HG02798 (cell line): ENCODE results near the gene SLC4A3.

Source experiments
- ATAC-seq: cut with Tn5 transposase; IDR thresholded peaks from one replicate; pipeline ENCODE4 v1.9.1; 2021; ENCODE audit warnings: mild to moderate bottlenecking; ENCODE audit not compliant: unreplicated experiment, poor library complexity

The SLC4A3 gene

GRCh38 chr2:219630770-219631405, 3.5 kb downstream of the SLC4A3 start:
- no peak for ATAC-seq

- no peak for ATAC-seq
Measured at GRCh38 chr2:219631406-219631891, 4.0 kb downstream of the SLC4A3 start.

DNA sequence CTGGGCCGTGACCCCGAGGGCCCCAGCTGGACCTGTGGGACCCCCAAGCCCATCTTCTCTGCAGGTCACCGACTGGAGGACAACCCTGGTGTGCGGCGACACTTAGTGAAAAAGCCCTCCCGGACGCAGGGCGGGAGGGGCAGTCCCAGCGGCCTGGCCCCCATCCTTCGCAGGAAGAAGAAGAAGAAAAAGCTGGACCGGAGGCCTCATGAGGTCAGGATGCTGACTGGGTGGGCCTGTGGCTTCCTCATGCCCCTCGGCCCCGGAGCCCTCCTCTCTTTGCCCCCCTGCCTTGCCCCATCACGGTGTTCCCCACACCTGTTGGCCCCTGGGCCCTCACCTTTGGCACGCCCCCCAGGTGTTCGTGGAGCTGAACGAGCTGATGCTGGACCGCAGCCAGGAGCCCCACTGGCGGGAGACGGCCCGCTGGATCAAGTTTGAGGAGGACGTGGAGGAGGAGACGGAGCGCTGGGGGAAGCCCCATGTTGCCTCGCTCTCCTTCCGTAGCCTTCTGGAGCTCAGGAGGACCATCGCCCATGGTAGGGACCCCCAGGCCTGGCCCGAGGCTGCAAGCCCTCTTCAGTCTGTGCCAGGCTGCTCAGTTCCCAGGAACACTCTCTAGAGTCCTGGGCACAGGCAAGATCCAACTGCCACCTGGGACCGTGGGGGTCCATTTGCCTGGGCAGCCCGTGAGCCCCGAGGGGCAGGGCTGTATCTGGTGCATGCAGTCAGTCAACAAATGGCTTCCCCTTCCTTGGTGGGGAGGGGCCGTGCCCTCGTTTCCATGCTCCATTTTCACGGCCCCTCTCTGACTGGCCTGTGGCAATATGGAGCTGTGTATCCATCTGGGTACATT, 4.7 kb downstream of the SLC4A3 start:
- ATAC-seq, result no peak

DNA sequence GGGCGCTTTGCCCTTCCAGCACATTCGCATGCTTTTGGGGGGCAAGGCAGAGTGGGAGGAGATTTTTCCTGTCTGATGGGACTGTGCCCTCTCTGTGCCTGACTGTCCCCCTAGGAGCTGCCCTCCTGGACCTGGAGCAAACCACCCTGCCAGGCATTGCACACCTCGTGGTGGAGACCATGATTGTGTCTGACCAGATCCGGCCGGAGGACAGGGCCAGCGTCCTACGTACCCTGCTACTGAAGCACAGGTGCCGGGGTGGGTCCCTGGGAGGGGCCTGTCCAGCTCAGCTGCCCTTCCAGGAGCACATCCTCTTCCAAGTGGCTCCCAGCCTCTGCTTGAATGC, 5.3 kb downstream of the SLC4A3 start:
- ATAC-seq, result no peak

- no peak for ATAC-seq
Measured at GRCh38 chr2:219633276-219634065, 6.0 kb downstream of the SLC4A3 start.

- ATAC-seq, result no peak
Measured at GRCh38 chr2:219634171-219634940, 6.9 kb downstream of the SLC4A3 start.

DNA sequence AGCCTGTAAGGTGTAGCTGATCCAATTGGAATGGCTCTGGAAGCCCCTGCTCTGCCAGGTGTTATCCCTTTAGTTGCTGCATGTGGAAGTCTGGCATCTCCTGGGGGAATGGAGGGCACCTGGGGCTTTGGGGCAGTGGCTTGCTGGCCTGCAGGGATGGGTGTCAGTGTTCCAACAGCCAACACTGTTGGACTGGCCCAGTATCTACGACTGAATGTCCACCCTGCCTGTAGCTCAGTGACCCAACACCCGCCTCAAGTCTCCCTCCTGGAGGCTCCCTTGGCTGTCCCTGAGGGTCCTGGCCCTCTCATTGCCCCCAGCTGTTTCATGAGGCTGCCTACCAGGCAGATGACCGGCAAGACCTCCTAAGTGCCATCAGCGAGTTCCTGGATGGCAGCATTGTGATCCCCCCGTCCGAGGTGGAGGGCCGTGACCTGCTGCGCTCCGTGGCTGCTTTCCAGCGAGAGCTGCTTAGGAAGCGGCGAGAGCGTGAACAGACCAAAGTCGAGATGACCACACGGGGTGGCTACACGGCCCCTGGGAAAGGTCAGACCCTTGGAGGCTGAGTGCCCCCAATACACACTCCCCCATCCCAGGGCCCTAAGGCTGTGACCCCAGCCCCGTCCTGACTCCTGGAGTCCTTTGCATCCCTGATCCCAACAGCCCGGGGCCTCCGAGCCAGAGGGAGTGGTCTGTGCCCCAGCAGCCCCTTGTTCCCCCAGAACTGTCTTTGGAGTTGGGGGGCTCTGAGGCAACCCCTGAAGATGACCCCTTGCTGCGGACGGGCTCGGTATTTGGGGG, 7.7 kb downstream of the SLC4A3 start:
- no peak for ATAC-seq

DNA sequence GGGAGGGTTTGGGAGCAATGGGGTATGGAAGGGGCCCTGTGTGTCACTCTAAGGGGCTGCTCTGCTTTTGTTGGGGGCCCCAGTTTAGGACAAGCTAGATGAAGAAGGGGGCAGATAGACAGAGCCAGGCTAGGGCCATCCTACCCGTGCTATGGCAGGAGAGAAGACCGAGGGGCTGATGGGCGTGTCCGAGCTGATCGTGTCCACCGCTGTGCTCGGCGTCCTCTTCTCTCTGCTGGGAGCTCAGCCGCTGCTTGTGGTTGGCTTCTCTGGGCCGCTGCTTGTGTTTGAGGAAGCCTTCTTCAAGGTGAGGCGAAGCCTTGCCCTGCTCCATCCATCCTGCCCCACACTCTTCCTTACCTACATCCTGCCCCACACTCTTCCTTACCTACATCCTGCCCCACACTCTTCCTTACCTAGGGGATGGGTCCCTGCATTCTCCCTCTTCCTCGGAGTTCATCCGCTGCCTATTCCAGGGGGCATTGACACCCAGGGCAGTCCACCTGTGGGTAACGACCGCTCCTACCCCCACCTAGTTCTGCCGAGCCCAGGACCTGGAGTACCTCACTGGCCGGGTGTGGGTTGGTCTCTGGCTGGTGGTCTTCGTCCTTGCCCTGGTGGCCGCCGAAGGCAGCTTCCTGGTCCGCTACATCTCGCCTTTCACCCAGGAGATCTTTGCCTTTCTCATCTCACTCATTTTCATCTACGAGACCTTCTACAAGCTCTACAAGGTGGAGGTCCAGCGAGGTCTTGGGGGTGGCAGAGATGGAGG, 8.9 kb downstream of the SLC4A3 start:
- no peak for ATAC-seq

GRCh38 chr2:219636941-219637841, 9.8 kb downstream of the SLC4A3 start:
- ATAC-seq, result no peak

- no peak for ATAC-seq
Measured at GRCh38 chr2:219637842-219638185, 10.4 kb downstream of the SLC4A3 start.

- no peak for ATAC-seq
Measured at GRCh38 chr2:219638217-219638947, 11.0 kb downstream of the SLC4A3 start.

DNA sequence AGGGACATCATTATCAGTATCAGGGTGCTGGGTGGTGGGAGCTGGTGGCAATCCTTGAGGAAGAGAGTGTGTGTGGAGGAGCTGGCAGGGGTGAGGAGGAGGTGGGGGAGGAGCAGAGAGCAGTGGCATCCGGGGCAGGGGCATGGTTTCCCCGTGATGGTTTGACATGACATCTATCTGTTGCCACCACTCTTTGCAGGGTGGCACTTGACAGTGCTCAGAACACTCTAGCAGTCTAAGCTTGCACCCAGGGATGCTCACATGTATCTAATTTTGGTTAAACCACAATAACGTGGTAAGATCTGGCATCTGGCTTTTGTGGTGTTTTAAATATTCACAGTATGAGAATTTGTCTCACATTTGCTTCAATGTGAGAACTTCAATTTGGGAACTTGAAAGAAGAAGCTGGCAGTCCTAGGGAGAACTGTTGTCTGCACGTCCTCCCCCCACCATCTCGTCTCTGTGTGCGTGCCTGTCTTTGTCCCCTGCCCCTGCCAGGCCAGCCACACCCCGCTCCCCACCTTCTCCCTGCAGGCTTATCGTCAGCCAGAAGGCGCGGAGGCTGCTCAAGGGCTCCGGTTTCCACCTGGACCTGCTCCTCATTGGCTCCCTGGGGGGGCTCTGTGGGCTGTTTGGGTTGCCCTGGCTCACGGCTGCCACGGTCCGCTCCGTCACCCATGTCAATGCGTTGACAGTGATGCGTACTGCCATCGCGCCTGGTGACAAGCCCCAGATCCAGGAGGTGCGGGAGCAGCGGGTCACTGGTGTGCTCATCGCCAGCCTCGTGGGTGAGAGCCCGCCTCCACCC, 11.7 kb downstream of the SLC4A3 start:
- ATAC-seq, result no peak

GRCh38 chr2:219641390-219642068, 14.1 kb downstream of the SLC4A3 start:
- no peak for ATAC-seq

DNA sequence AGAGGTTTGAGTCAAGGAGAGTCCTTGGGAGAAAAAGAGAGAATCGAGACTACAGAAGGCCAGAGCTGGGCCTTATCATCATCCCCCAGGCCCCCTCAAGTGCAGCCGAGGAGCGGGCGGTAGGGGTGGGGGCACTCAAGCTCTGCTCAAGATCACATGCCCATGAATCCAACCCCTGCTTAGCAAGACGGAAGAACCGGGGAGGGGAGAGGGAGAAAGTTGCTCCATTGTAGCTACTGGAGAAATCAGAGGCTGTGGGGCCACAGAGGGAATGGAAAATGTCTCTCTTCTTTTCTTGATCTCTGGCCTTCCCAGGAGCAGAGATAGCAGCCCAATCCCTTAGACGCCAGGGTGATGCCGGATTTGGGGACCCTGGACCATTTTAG, 14.6 kb downstream of the SLC4A3 start:
- ATAC-seq, result no peak

GRCh38 chr2:219642465-219643083, 15.1 kb downstream of the SLC4A3 start:
- ATAC-seq, result peak; percentile 98
